Coronary artery (tissue), 2 donors: ENCODE results near the gene FHOD1.

Source experiments
- DNase-seq: peaks from one replicate; pipeline ENCODE4 v3.0.0-alpha.2; 2017; ENCODE audit warnings: low spot score
- H3K27ac ChIP-seq, 2 donors: fragments of 200-600 bp; sonication (generic); one replicate each; pipeline ENCODE4 v1.5.1; 2016 to 2019
- H3K4me3 ChIP-seq: fragments of 200-600 bp; sonication (generic); 2 replicates; pipeline ENCODE4 v1.5.1; 2016; ENCODE audit warnings: mild to moderate bottlenecking, moderate library complexity
- TF ChIP-seq, protein P1 (sequence below): fragments of 200-600 bp; sonication (generic); IDR thresholded peaks from one replicate; pipeline ENCODE4 v1.5.1; 2019; ENCODE audit warnings: antibody characterized with exemption

Gene FHOD1

DNA sequence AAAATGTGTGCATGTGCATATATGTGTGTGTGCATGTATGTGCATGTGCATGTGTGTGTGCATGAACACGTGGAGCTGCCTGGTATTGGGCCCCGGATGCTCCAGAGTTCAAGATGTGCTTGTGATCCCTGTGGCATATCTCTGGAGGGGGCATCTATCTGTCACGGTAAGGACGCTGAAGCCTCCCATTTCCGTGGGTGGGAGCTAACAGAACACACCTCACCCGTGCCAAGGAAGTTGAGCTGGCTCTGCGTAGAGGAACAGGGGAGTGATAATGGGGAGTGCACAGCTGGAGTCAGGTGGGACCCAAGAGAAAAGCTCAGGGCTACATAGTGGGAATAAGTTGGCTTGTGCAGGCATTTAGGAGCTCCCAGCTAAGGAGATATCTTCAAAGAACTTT lies 35.6 kb downstream of the FHOD1 start:
- no peak for DNase-seq
- Histone ChIP-seq H3K27ac (no peak overlapping the region), H3K4me3 (no peak overlapping the region)
- TF ChIP-seq, protein P1, sequence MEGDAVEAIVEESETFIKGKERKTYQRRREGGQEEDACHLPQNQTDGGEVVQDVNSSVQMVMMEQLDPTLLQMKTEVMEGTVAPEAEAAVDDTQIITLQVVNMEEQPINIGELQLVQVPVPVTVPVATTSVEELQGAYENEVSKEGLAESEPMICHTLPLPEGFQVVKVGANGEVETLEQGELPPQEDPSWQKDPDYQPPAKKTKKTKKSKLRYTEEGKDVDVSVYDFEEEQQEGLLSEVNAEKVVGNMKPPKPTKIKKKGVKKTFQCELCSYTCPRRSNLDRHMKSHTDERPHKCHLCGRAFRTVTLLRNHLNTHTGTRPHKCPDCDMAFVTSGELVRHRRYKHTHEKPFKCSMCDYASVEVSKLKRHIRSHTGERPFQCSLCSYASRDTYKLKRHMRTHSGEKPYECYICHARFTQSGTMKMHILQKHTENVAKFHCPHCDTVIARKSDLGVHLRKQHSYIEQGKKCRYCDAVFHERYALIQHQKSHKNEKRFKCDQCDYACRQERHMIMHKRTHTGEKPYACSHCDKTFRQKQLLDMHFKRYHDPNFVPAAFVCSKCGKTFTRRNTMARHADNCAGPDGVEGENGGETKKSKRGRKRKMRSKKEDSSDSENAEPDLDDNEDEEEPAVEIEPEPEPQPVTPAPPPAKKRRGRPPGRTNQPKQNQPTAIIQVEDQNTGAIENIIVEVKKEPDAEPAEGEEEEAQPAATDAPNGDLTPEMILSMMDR: no peak

DNA sequence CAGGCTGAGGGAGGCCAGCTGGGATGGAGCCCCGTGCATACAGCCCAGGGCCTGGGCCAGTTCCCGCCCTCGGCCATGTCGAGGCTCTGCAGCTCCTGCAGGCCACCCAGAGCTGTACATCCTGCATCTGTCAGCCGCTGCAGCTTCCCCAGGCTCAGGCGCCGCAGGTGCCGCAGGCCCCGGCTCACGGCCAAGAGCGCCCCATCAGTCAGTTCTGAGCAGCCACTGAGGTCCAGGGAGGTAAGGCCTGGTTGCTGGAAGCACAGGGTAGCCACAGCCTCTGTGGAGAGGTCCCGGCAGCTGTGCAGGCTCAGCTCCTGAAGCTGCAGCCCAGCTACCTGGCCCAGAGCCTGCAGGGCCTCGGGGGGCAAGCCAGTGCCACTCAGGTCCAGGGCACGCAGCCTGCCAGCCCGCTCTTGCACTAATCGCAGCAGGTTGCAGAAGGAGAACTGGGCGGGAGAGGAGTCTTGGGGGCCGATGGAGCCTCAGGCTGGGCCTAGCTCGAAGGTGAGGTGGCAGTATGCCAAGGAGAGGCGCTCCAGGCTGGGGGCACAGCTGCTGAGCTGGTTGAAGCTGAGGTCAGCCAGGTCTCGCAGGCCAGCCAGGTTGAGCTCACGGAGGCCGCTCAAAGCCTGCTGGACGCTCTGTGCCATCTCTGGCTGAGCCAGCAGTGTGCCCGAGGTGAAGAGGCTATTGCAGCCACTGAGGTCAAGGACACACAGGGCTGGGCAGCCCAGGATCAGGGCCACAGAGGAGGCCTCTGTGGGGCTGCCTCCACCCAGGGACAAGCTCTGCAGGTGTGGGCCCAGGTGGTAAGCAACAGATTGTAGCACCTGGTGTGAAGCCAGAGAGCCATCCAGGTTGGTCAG lies 37.0 kb downstream of the FHOD1 start:
- no peak for DNase-seq
- TF ChIP-seq, protein P1: no peak
- Histone ChIP-seq H3K27ac (no peak overlapping the region), H3K4me3 (no peak overlapping the region)

GRCh38 chr16:67209565-67209964 lies 37.7 kb downstream of the FHOD1 start:
- DNase-seq: no peak
- H3K4me3 ChIP-seq: no peak overlapping the region
- H3K27ac ChIP-seq: no peak overlapping the region
- TF ChIP-seq, protein P1: no peak

DNA sequence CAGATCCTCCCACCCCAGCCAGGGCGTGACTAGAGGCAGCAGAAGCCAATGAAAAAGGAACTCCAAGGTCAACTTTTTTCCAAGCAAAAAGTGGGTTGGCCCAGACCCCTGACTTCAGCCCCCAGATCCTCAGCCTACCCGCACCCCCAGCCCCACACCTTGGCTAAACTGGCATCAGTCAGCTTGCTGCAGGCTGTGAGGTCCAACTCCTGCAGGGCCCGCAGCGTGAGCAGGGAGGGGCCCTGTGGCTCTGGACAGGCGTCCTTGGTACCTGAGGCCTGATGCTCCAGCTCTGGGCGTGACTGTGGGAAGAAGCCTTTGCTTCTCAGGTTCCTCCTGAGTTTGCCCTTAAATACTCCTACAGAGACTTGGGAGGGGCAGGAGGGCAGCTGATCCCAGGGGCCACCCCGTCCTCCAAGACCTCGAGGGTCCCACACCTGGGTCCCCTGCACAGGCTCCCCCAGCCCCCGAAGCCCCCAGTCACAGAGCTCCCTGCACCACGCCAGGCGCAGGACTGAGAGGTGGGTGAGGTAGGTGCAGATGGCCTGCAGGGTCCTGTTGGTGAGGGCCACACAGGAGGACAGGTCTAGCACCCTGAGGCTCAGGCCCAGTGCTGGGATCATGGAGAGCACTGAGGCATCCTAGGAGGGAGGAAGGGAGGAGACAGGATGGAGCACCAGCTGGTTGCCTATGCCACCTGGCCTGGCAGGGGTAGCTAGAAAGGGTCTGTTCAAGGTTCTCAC lies 39.0 kb downstream of the FHOD1 start:
- Histone ChIP-seq H3K4me3 (no peak overlapping the region), H3K27ac (no peak overlapping the region)
- no peak for DNase-seq
- TF ChIP-seq, protein P1: no peak

DNA sequence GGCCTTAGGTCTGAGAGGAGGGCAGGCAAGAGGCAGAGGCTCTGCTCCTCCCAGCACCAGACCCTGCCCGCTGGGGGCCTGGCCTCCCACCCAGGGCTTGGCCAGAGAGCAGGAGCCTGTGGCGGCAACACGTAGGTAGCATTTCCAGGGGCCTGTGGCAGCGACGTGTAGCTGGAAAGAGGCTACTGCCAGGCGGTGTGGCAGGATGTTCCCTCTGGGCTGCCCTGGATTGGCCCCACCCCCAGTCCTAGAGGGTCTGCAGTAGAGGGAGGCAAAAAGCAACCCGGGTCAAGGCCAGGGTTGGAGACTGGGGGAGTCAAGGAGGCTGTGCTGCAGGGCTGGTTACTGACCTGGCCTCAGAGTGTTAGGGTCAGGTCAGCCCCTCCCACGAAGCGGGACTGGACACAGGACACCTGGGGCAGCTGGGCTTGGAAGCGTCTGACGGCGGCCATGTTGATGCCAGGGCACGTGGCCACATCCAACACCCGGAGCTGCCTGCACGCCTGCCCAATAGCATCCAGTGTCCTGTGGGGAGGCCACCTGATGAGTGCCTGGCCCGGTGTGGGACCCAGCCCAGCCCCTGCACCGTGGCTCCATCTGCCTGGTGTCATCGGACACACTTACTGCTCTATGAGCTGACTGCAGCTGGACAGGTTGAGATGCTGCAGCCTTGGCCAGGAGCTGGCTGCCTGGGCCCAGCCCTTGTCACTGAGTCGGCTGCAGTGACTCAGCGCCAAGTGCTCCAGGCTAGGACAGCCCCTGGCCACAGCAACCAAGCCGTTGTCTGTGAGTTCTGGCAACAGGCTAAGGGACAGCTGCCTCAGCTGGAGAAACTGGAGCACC lies 39.8 kb downstream of the FHOD1 start:
- Histone ChIP-seq H3K4me3 (no peak overlapping the region), H3K27ac (no peak overlapping the region)
- TF ChIP-seq, protein P1: no peak
- DNase-seq: no peak

DNA sequence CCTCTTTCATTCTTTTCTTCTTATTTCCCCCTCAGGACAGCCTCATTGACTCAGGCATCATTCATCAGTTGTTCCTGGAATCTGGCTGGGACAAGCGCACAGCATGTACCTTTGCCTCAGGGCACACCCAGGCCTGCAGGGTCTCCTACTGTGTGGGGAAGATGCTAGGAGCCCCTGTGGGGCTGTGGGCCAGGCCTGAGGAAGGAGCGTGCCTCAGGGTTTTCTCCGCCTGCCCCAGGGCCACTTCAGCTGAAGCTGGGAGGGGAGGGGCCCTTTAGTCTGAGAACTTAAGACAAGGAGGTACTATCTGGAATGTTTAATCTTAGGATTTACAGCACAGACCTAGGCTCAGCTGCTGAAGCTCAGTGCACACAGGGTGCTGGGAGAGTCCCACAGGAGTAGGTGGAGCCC lies 40.4 kb downstream of the FHOD1 start:
- no peak for DNase-seq
- H3K27ac ChIP-seq: no peak overlapping the region
- TF ChIP-seq, protein P1: no peak
- H3K4me3 ChIP-seq: no peak overlapping the region
